Measurements from ENCODE around the gene NPNT. TPM values are rescaled to one million over a fixed set of nuclear protein-coding genes. Genes with fewer than 3 reads are reported as not detected.
"Not testable (repeated sequence)": the region's sequence is repeated elsewhere in the genome, so short reads cannot be mapped to it uniquely, and the experiment has no call there.

NPNT gene
- total RNA-seq (10 to 100 TPM in 4 of 7 donors, 1 to 10 TPM in 3; 4.3 to 33.0 (median 16.0) TPM), polyA plus RNA-seq (10 to 100 TPM; 13.3 to 49.9 TPM)
- long read RNA-seq, donor 1, full-length matches to known transcripts: 3 of 3 reads
- long read RNA-seq, donor 1, partial matches to known transcripts: 0 of 3 reads
- long read RNA-seq, donor 1, other reads (novel, unspliced or antisense): 0 of 3 reads
- long read RNA-seq, donor 2, full-length matches to known transcripts: 9 of 58 reads
- long read RNA-seq, donor 2, partial matches to known transcripts: 49 of 58 reads
- long read RNA-seq, donor 2, other reads (novel, unspliced or antisense): 0 of 58 reads
- long read RNA-seq, donor 3, full-length matches to known transcripts: 19 of 27 reads
- long read RNA-seq, donor 3, partial matches to known transcripts: 4 of 27 reads
- long read RNA-seq, donor 3, other reads (novel, unspliced or antisense): 4 of 27 reads

GRCh38 chr4:105894660-105895582 is at the start of gene NPNT:
NPNT (plus strand) TSS chr4:105895471; CDS start chr4:105895653, 182 bp downstream.
- Histone ChIP-seq H3K9me3 (no peaks in the 10 kb centered on the region), H3K27ac (peak within 1 kb of the TSS in 1 of 2 donors; percentile 12), H3K4me3 (peak within 1 kb of the TSS; percentile 41), H3K4me1 (ENCODE audit: insufficient read depth) (peaks cover 6% of the 10 kb centered on the region), H3K36me3 (no peaks in the 10 kb centered on the region), H3K27me3 (no peaks in the 10 kb centered on the region)
- WGBS, 3 donors: 0 to 2% (median 1%) methylated on average over 15 to 56 of the region's 56 CpGs
- peak in 2 of 5 donors; percentile 23 to 33 for DNase-seq
- TF ChIP-seq EP300 (IDR thresholded peaks at IDR 0.05): no peak
- intact Hi-C loops (cut with DNase I): no loop called here

GRCh38 chr4:105845559-105845958 is 49.7 kb upstream of the NPNT start:
- no peak for TF ChIP-seq EP300 (IDR thresholded peaks at IDR 0.05)
- TF ChIP-seq POLR2A (IDR thresholded peaks at IDR 0.05): no peak
- no peak for TF ChIP-seq CTCF (IDR thresholded peaks at IDR 0.05)
- H3K36me3 ChIP-seq: no peaks in the 10 kb centered on the region
- H3K4me1 ChIP-seq (ENCODE audit: insufficient read depth): no peaks in the 10 kb centered on the region
- no peaks in the 10 kb centered on the region for H3K27me3 ChIP-seq
- no peak for DNase-seq
- H3K4me3 ChIP-seq: no peak overlapping the region
- WGBS, 3 donors: 71 to 76% (median 74%) methylated on average over 3 of the region's 3 CpGs
- no peaks in the 10 kb centered on the region for H3K9me3 ChIP-seq
- H3K27ac ChIP-seq: no peak overlapping the region
- intact Hi-C loops (cut with DNase I): no loop called here

- H3K4me3 ChIP-seq; H3K36me3 ChIP-seq; H3K4me1 ChIP-seq (ENCODE audit: insufficient read depth); H3K27me3 ChIP-seq; H3K9me3 ChIP-seq; H3K27ac ChIP-seq; DNase-seq; intact Hi-C loops (cut with DNase I): not testable (repeated sequence)
- WGBS, 3 donors: 92 to 95% (median 92%) methylated on average over 6 of the region's 6 CpGs
These were observed 46.9 kb upstream of the NPNT start for GRCh38 chr4:105848359-105848758.

GRCh38 chr4:105851196-105851595 is 44.1 kb upstream of the NPNT start:
- Histone ChIP-seq H3K4me3 (no peak overlapping the region), H3K27me3 (no peaks in the 10 kb centered on the region), H3K27ac (no peak overlapping the region), H3K4me1 (ENCODE audit: insufficient read depth) (no peaks in the 10 kb centered on the region), H3K36me3 (no peaks in the 10 kb centered on the region), H3K9me3 (no peaks in the 10 kb centered on the region)
- 95 to 96% (median 95%) methylated on average over 3 of the region's 3 CpGs for WGBS, 3 donors
- TF ChIP-seq EP300 (IDR thresholded peaks at IDR 0.05) (no peak), CTCF (IDR thresholded peaks at IDR 0.05) (no peak), POLR2A (IDR thresholded peaks at IDR 0.05) (no peak)
- intact Hi-C loops (cut with DNase I): no loop called here
- no peak for DNase-seq

- H3K27ac ChIP-seq; H3K4me1 ChIP-seq (ENCODE audit: insufficient read depth); intact Hi-C loops (cut with DNase I); H3K4me3 ChIP-seq; DNase-seq; H3K9me3 ChIP-seq; H3K27me3 ChIP-seq; H3K36me3 ChIP-seq: not testable (repeated sequence)
- 95 to 100% (median 97%) methylated on average over 2 of the region's 2 CpGs for WGBS, 3 donors
These were observed 43.0 kb upstream of the NPNT start for GRCh38 chr4:105852230-105852629.
